Trophoblast cell (in vitro differentiated cells and primary cell): ENCODE results near the gene RLF.

Source experiments
- DNase-seq, 2 donors: peaks; one replicate each; pipeline ENCODE4 v3.0.0-alpha.2; 2016
- H2AFZ ChIP-seq: 2 replicates; pipeline ENCODE4 v1.6.1; 2013; ENCODE audit warnings: low read length, moderate library complexity, mild to moderate bottlenecking; ENCODE audit not compliant: insufficient read depth, poor library complexity
- H2AK5ac ChIP-seq: 2 replicates; pipeline ENCODE4 v1.6.1; 2013; ENCODE audit warnings: mild to moderate bottlenecking, low read length
- H2BK120ac ChIP-seq: 2 replicates; pipeline ENCODE4 v1.6.1; 2013; ENCODE audit warnings: low read length, mild to moderate bottlenecking, moderate library complexity; ENCODE audit not compliant: insufficient read depth, poor library complexity
- H2BK12ac ChIP-seq: 2 replicates; pipeline ENCODE4 v1.6.1; 2013; ENCODE audit warnings: mild to moderate bottlenecking, low read length, moderate library complexity
- H2BK5ac ChIP-seq: 2 replicates; pipeline ENCODE4 v1.6.1; 2013; ENCODE audit warnings: low read length, low read depth, moderate library complexity, mild to moderate bottlenecking; ENCODE audit not compliant: poor library complexity
- H3K14ac ChIP-seq: 2 replicates; pipeline ENCODE4 v1.6.1; 2013; ENCODE audit warnings: mild to moderate bottlenecking, low read length
- H3K18ac ChIP-seq: 2 replicates; pipeline ENCODE4 v1.6.1; 2013; ENCODE audit warnings: mild to moderate bottlenecking, low read length
- H3K23ac ChIP-seq: 2 replicates; pipeline ENCODE4 v1.6.1; 2013; ENCODE audit warnings: low read length
- H3K27ac ChIP-seq: 2 replicates; pipeline ENCODE4 v1.5.1; 2013; ENCODE audit warnings: low read depth, mild to moderate bottlenecking, inconsistent platforms, low read length, moderate library complexity
- H3K27me3 ChIP-seq: 2 replicates; pipeline ENCODE4 v1.6.1; 2013; ENCODE audit warnings: inconsistent platforms, mild to moderate bottlenecking, low read length, moderate library complexity; ENCODE audit not compliant: insufficient read depth
- H3K36me3 ChIP-seq, 2 experiments: 1 replicate in 1 of 2; 2 replicates in 1 of 2; pipeline ENCODE4 v1.6.1; 2013; ENCODE audit warnings: low read length in 2 of 2, mild to moderate bottlenecking in 2 of 2, moderate library complexity in 1 of 2; ENCODE audit not compliant: insufficient read depth in 2 of 2, control insufficient read depth in 1 of 2
- H3K4ac ChIP-seq: 2 replicates; pipeline ENCODE4 v1.6.1; 2013; ENCODE audit warnings: low read depth, mild to moderate bottlenecking, low read length, moderate library complexity
- H3K4me1 ChIP-seq, 2 experiments: 1 replicate in 1 of 2; 2 replicates in 1 of 2; pipeline ENCODE4 v1.6.1; 2013; ENCODE audit warnings: low read length in 2 of 2, mild to moderate bottlenecking in 2 of 2, moderate library complexity in 1 of 2; ENCODE audit not compliant: insufficient read depth in 2 of 2, control insufficient read depth in 1 of 2
- H3K4me2 ChIP-seq: 2 replicates; pipeline ENCODE4 v1.6.1; 2013; ENCODE audit warnings: inconsistent platforms, mild to moderate bottlenecking, low read length, moderate library complexity
- H3K4me3 ChIP-seq: 2 replicates; pipeline ENCODE4 v1.5.1; 2013; ENCODE audit warnings: mild to moderate bottlenecking, low read depth, low read length, inconsistent platforms
- H3K79me1 ChIP-seq: one replicate; pipeline ENCODE4 v1.6.1; 2013; ENCODE audit warnings: low read length
- H3K79me2 ChIP-seq: 2 replicates; pipeline ENCODE4 v1.6.1; 2013; ENCODE audit warnings: low read length, mild to moderate bottlenecking; ENCODE audit not compliant: control insufficient read depth, insufficient read depth, poor library complexity
- H3K9ac ChIP-seq: 2 replicates; pipeline ENCODE4 v1.6.1; 2013; ENCODE audit warnings: mild to moderate bottlenecking, low read length
- H3K9me3 ChIP-seq: 2 replicates; pipeline ENCODE4 v1.6.1; 2013; ENCODE audit warnings: low read depth, mild to moderate bottlenecking, control low read depth, inconsistent platforms, low read length; ENCODE audit not compliant: insufficient read depth
- H4K12ac ChIP-seq: 2 replicates; pipeline ENCODE4 v1.6.1; 2013; ENCODE audit warnings: low read depth, mild to moderate bottlenecking, low read length, moderate library complexity
- H4K8ac ChIP-seq: 2 replicates; pipeline ENCODE4 v1.6.1; 2013; ENCODE audit warnings: low read depth, mild to moderate bottlenecking, low read length, moderate library complexity
- H4K91ac ChIP-seq: one replicate; pipeline ENCODE4 v1.6.1; 2013; ENCODE audit warnings: low read depth, mild to moderate bottlenecking, low read length, moderate library complexity
- WGBS: extraction: QIAGEN DNeasy Blood & Tissue Kit; methylation state at CpG from one replicate; pipeline ENCODE4 v1.1.7; 2013; ENCODE audit warnings: missing lambda C conversion rate; ENCODE audit not compliant: insufficient read length, insufficient coverage; ENCODE audit errors: extremely low coverage; 5-methylcytosine and 5-hydroxymethylcytosine counted together

RLF gene

DNA sequence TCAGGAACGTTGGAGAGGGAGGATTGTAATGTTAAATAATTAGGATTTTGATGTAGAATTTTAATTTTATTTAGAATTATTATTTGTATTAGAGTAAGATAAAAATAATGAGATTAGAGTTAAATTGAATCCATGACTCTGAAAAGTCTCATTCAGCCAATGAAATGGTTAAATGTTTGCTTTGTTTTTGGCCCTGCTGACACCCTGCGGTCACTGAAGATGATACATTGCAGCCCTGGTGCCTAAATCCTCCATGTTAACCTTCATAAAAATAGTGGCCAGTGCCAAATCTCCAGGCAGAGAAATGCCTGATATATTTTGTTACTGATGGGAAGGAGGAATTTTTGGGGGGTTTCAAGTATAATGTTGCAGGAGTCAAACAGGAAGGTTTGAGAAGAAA is 27.3 kb upstream of the RLF start:
- H3K9me3 ChIP-seq, result no peaks in the 10 kb centered on the region
- H2AFZ ChIP-seq, result no peak overlapping the region
- no peak overlapping the region for H3K9ac ChIP-seq
- H3K27ac ChIP-seq, result no peak overlapping the region
- H3K23ac ChIP-seq, result no peak overlapping the region
- no peak overlapping the region for H3K4me3 ChIP-seq
- H3K14ac ChIP-seq, result no peak overlapping the region
- WGBS, result 100% methylated on average over 1 of the region's 2 CpGs
- DNase-seq, result peak in 1 of 2 donors; percentile 32
- H3K27me3 ChIP-seq, result no peaks in the 10 kb centered on the region
- no peak overlapping the region for H2BK12ac ChIP-seq
- no peak overlapping the region for H2BK5ac ChIP-seq
- no peak overlapping the region for H4K8ac ChIP-seq
- H4K91ac ChIP-seq, result no peak overlapping the region
- H3K18ac ChIP-seq, result no peak overlapping the region
- H3K36me3 ChIP-seq, result no peaks in the 10 kb centered on the region
- no peaks in the 10 kb centered on the region for H3K4me1 ChIP-seq
- no peak overlapping the region for H3K4me2 ChIP-seq
- no peaks in the 10 kb centered on the region for H3K79me1 ChIP-seq
- no peak overlapping the region for H2BK120ac ChIP-seq
- H3K79me2 ChIP-seq, result no peaks in the 10 kb centered on the region
- H2AK5ac ChIP-seq, result no peak overlapping the region
- no peak overlapping the region for H3K4ac ChIP-seq
- no peak overlapping the region for H4K12ac ChIP-seq

GRCh38 chr1:40140211-40140973 is 20.8 kb upstream of the RLF start:
- peak; percentile 73 to 94 for DNase-seq
- Histone ChIP-seq H2BK120ac (peak overlapping the region; percentile 76), H4K91ac (peak overlapping the region; percentile 73), H3K4ac (no peak overlapping the region), H3K79me2 (no peaks in the 10 kb centered on the region), H3K9me3 (no peaks in the 10 kb centered on the region), H3K4me1 (peaks cover 3 to 5% of the 10 kb centered on the region in 2 experiments), H3K18ac (peak overlapping the region; percentile 40), H3K23ac (no peak overlapping the region), H2AFZ (peak overlapping the region; percentile 78), H2AK5ac (no peak overlapping the region), H2BK5ac (no peak overlapping the region), H3K9ac (no peak overlapping the region), H3K4me2 (no peak overlapping the region), H3K4me3 (no peak overlapping the region), H3K27ac (peak overlapping the region; percentile 70), H3K14ac (peak overlapping the region; percentile 74), H4K12ac (peak overlapping the region; percentile 7), H2BK12ac (peak overlapping the region; percentile 50), H4K8ac (peak overlapping the region; percentile 84), H3K27me3 (no peaks in the 10 kb centered on the region), H3K36me3 (no peaks in the 10 kb centered on the region), H3K79me1 (peaks cover 6% of the 10 kb centered on the region)
- no CpG with 5 or more reads among the region's 7 CpGs for WGBS

DNA sequence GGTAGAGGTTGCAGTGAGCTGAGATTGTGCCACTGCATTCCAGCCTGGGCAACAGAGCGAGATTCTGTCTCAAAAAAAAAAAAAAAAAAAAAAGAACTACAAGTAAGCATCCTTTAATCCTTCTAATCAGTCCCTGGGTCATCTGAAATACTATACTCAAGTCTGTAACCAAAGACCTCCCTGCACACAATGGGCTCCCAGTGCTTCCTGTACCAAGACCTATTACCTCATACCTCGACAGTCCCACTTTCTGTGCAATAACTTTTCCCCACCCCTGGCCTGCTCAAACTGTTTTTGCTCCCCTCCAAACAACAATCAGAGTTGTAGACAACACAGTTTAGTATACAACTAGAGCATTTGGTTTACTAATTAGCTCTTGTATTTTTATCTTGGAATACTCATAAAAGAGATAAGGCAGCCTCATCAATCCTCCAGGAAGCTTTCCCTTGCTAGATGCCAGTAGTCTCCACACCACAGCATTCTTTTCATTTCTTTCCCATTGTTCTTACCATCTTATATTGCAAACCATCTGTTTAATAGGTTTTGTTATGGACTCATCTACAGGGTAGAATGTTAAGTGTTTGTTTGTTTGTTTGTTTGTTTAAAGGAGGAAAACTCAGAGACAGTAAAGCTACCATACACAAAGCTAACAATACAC is 19.2 kb upstream of the RLF start:
- no peaks in the 10 kb centered on the region for H3K9me3 ChIP-seq
- no peak for DNase-seq
- no peak overlapping the region for H3K9ac ChIP-seq
- H2BK5ac ChIP-seq, result no peak overlapping the region
- H4K8ac ChIP-seq, result no peak overlapping the region
- H2AFZ ChIP-seq, result no peak overlapping the region
- peaks cover 6% of the 10 kb centered on the region for H3K79me1 ChIP-seq
- H2AK5ac ChIP-seq, result no peak overlapping the region
- no peak overlapping the region for H3K18ac ChIP-seq
- no peak overlapping the region for H3K27ac ChIP-seq
- no peaks in the 10 kb centered on the region for H3K79me2 ChIP-seq
- peaks cover 3 to 5% of the 10 kb centered on the region in 2 experiments for H3K4me1 ChIP-seq
- H3K4me2 ChIP-seq, result no peak overlapping the region
- WGBS, result no CpG with 5 or more reads among the region's 2 CpGs
- no peak overlapping the region for H3K23ac ChIP-seq
- no peak overlapping the region for H4K91ac ChIP-seq
- no peak overlapping the region for H3K4ac ChIP-seq
- H4K12ac ChIP-seq, result no peak overlapping the region
- H2BK12ac ChIP-seq, result no peak overlapping the region
- H2BK120ac ChIP-seq, result no peak overlapping the region
- H3K4me3 ChIP-seq, result no peak overlapping the region
- no peaks in the 10 kb centered on the region for H3K27me3 ChIP-seq
- H3K36me3 ChIP-seq, result no peaks in the 10 kb centered on the region
- no peak overlapping the region for H3K14ac ChIP-seq

DNA sequence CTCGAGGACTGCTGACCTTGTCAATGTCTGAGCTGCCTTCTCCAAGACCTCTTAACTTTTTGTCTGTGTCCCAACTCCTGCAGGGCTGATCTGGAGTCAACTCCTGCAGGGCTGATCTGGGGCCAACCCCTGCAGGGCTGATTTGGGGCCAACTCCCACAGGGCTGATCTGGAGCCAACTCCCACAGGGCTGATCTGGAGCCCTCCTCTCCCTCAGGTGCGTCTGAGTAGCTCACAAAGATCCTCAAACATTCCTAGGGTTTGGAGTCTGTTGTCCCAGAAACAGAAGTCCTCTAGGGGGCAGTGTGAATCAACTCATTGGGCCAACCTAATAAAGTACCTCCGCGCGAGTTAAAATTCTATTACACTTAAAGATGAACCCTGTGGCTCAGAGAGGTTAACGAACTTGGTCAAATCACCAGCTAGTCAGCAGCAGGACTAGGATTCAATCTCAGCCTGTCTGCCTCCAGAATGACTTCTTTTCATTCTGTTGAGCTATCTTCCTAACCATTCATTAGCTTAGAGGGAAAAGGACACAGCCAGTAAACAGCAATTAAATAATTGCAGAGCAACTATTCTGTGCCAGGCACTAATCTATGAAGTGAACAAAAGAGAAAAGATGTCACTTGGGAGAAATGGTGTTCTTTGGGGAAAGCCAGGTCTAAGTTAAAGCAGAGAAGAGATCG is 17.2 kb upstream of the RLF start:
- no peak overlapping the region for H3K18ac ChIP-seq
- no peaks in the 10 kb centered on the region for H3K79me2 ChIP-seq
- H3K4me3 ChIP-seq, result no peak overlapping the region
- no peak overlapping the region for H4K91ac ChIP-seq
- no peak overlapping the region for H4K12ac ChIP-seq
- H2BK5ac ChIP-seq, result peak overlapping the region; percentile 30
- peaks cover 3 to 5% of the 10 kb centered on the region in 2 experiments for H3K4me1 ChIP-seq
- H3K9ac ChIP-seq, result no peak overlapping the region
- H3K14ac ChIP-seq, result no peak overlapping the region
- no peaks in the 10 kb centered on the region for H3K36me3 ChIP-seq
- peak; percentile 55 to 92 for DNase-seq
- no peak overlapping the region for H2AK5ac ChIP-seq
- no peaks in the 10 kb centered on the region for H3K27me3 ChIP-seq
- peak overlapping the region; percentile 60 for H2AFZ ChIP-seq
- H3K4me2 ChIP-seq, result peak overlapping the region; percentile 47
- H3K23ac ChIP-seq, result no peak overlapping the region
- no peak overlapping the region for H4K8ac ChIP-seq
- no peak overlapping the region for H3K4ac ChIP-seq
- no CpG with 5 or more reads among the region's 7 CpGs for WGBS
- H2BK120ac ChIP-seq, result no peak overlapping the region
- H3K79me1 ChIP-seq, result peaks cover 6% of the 10 kb centered on the region
- H3K9me3 ChIP-seq, result no peaks in the 10 kb centered on the region
- H3K27ac ChIP-seq, result no peak overlapping the region
- no peak overlapping the region for H2BK12ac ChIP-seq
